ENCODE measurements around the gene TSPAN10.

The TSPAN10 gene

GRCh38 chr17:81665205-81666091, 28.5 kb downstream of the TSPAN10 start:
- DNase-seq, result peak; percentile 81 to 83

- no peak for DNase-seq
These were observed 29.0 kb downstream of the TSPAN10 start for GRCh38 chr17:81666092-81666341.

GRCh38 chr17:81666342-81667191, 29.6 kb downstream of the TSPAN10 start, which contains the start of the genes CCDC137 and OXLD1:
CCDC137 (plus strand) TSS chr17:81666737; CDS start chr17:81666767, 30 bp downstream.
OXLD1 (minus strand) TSS chr17:81666605; CDS start chr17:81666577, 28 bp downstream.
- peak; percentile 94 to 96 for DNase-seq

- peak in 1 of 2 experiments; percentile 47 for DNase-seq
These were observed 30.8 kb downstream of the TSPAN10 start for GRCh38 chr17:81667754-81668153.

GRCh38 chr17:81672504-81672903, 35.5 kb downstream of the TSPAN10 start:
- no peak for DNase-seq

- no peak for DNase-seq
These were observed 36.0 kb downstream of the TSPAN10 start for GRCh38 chr17:81672954-81673353.

GRCh38 chr17:81673561-81674258, 36.7 kb downstream of the TSPAN10 start:
- DNase-seq, result no peak

- peak; percentile 50 to 62 for DNase-seq
These were observed 38.7 kb downstream of the TSPAN10 start for GRCh38 chr17:81675515-81676221.

- DNase-seq, result no peak
These were observed 39.9 kb downstream of the TSPAN10 start for GRCh38 chr17:81676906-81677305.

- no peak for DNase-seq
These were observed 43.2 kb downstream of the TSPAN10 start for GRCh38 chr17:81680150-81680549.

GRCh38 chr17:81681672-81682071, 44.7 kb downstream of the TSPAN10 start:
- no peak for DNase-seq

- no peak for DNase-seq
These were observed 45.7 kb downstream of the TSPAN10 start for GRCh38 chr17:81682565-81683207.

- DNase-seq, result no peak
These were observed 46.2 kb downstream of the TSPAN10 start for GRCh38 chr17:81683208-81683583.

GRCh38 chr17:81683584-81684441, 46.8 kb downstream of the TSPAN10 start, which contains the start of the genes ARL16 and HGS:
ARL16 (minus strand) TSS chr17:81683797; CDS start chr17:81683753, 44 bp downstream.
HGS (plus strand) TSS chr17:81684011; CDS start chr17:81684067, 56 bp downstream.
- peak; percentile 99 to 100 for DNase-seq

- DNase-seq, result peak in 1 of 2 experiments; percentile 62
These were observed 47.5 kb downstream of the TSPAN10 start for GRCh38 chr17:81684442-81684911.

- DNase-seq, result peak; percentile 75 to 77
These were observed 48.1 kb downstream of the TSPAN10 start for GRCh38 chr17:81685108-81685507.

GRCh38 chr17:81686614-81687013, 49.6 kb downstream of the TSPAN10 start:
- no peak for DNase-seq

GRCh38 chr17:81687770-81688541, 51.0 kb downstream of the TSPAN10 start:
- DNase-seq, result no peak

GRCh38 chr17:81688616-81689015, 51.6 kb downstream of the TSPAN10 start:
- no peak for DNase-seq

GRCh38 chr17:81690066-81690465, 53.1 kb downstream of the TSPAN10 start:
- no peak for DNase-seq
